Bronchial epithelial cell (primary cell): ENCODE measurements around the gene ZBTB37. TPM values are rescaled to one million over a fixed set of nuclear protein-coding genes. Genes with fewer than 3 reads are reported as not detected.
A peak's percentile ranks its signal among the peaks of the same experiment; 100 is the strongest.

Experiments used
- DNase-seq: peaks from one replicate; pipeline ENCODE4 v3.0.0-alpha.2; 2010; ENCODE audit warnings: low read depth
- FAIRE-seq: peaks from 2 replicates; lab custom pipeline; 2011; peaks lifted over from hg19 to GRCh38; lab: Jason Lieb, UNC
- H3K27me3 ChIP-seq: 2 replicates; pipeline ENCODE4 v1.5.1; 2011; ENCODE audit warnings: low read length; ENCODE audit not compliant: control insufficient read depth, insufficient read depth
- H3K36me3 ChIP-seq: 2 replicates; pipeline ENCODE4 v1.5.1; 2011; ENCODE audit warnings: low read length; ENCODE audit not compliant: control insufficient read depth, insufficient read depth
- H3K4me3 ChIP-seq: 2 replicates; pipeline ENCODE4 v1.5.1; 2011; ENCODE audit warnings: mild to moderate bottlenecking, low read depth, low read length, control low read depth
- CTCF ChIP-seq: IDR thresholded peaks from 2 replicates; pipeline ENCODE4 v1.5.1; 2011; ENCODE audit warnings: mild to moderate bottlenecking, moderate library complexity, low read length, control low read depth, inconsistent platforms; ENCODE audit not compliant: insufficient read depth, severe bottlenecking
- total RNA-seq: library from RNA; depleted of rRNA; stranded (reverse); fragments of >200 nt; gene quantifications from 2 replicates; pipeline ENCODE4 v1.2.1, GENCODE V29; 2014

The ZBTB37 gene
- total RNA-seq, 1 donor from 2014 or later: 2.9 TPM

- H3K27me3 ChIP-seq: no peaks in the 10 kb centered on the region
- no peak overlapping the region for H3K4me3 ChIP-seq
- no peaks in the 10 kb centered on the region for H3K36me3 ChIP-seq
- DNase-seq (no peak), FAIRE-seq (no peak)
- TF ChIP-seq CTCF: no peak
These were observed 20.6 kb downstream of the ZBTB37 start for GRCh38 chr1:173888749-173889148.

- no peak overlapping the region for H3K4me3 ChIP-seq
- no peak for FAIRE-seq
- no peak for TF ChIP-seq CTCF
- DNase-seq: no peak
- no peaks in the 10 kb centered on the region for H3K36me3 ChIP-seq
- H3K27me3 ChIP-seq: no peaks in the 10 kb centered on the region
These were observed 21.7 kb downstream of the ZBTB37 start for GRCh38 chr1:173889885-173890284.

- TF ChIP-seq CTCF: no peak
- Histone ChIP-seq H3K27me3 (no peaks in the 10 kb centered on the region), H3K4me3 (no peak overlapping the region), H3K36me3 (no peaks in the 10 kb centered on the region)
- DNase-seq: peak; percentile 30
- FAIRE-seq: no peak
These were observed 25.4 kb downstream of the ZBTB37 start for GRCh38 chr1:173893611-173894010.

DNA sequence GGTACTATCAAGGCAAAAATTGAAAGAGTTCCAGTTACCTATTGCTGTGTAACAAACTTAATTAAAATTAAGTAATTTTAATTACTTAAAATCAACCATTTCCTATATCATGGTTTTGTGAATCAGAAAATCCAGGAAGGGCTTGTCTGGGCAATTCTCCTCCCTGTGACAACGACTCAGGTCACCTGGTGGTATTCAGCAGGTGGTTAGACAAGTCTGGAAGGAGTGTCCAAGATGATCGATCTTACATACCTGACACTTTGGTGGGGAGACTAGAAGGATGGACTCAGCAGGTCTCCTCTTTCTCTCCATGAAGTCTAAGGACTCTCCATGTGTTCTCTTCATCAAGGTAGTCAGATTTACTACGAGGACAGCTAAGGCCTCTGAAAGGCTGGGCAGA lies 26.0 kb downstream of the ZBTB37 start:
- FAIRE-seq: no peak
- peak; percentile 44 for DNase-seq
- Histone ChIP-seq H3K4me3 (no peak overlapping the region), H3K27me3 (no peaks in the 10 kb centered on the region), H3K36me3 (no peaks in the 10 kb centered on the region)
- no peak for TF ChIP-seq CTCF

DNA sequence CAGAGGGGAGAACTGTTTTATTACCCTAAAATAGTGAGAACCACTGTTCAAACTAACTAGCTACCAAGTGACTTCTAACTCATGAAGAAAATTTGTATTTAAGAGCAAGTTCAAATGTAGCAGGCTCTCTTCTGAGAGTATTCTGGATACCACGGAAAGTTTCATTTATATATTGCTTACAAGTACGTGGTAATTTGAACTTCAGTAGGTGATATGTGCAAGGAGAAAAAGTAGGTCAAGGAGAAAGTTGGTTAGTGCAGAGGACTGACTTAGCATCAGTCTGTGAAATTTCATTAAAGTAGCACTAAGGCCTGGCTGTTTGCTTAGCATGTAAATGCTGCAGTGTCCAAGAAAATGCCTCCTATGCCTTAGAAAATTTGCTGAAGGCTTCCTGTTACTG lies 32.2 kb downstream of the ZBTB37 start:
- DNase-seq (no peak), FAIRE-seq (no peak)
- no peak for TF ChIP-seq CTCF
- Histone ChIP-seq H3K36me3 (no peaks in the 10 kb centered on the region), H3K27me3 (no peaks in the 10 kb centered on the region), H3K4me3 (no peak overlapping the region)

DNA sequence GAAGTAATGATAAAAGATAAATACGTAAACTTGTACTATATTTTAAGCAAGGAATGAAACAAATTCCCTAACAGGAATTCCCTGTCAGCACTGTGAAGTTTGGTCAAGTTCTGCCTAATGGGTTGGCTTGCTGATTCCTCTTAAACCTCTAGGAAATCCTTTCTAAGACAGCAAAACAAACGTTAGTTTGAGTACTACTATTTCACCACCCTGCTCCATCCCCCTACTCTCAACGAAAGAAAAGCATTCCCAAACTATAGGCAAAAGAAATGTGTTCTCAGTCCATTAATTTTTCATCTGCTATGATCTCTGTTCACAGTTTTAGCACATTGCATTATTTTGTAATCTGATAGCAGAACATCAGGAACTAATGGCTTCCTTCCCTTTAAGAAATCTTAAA lies 32.8 kb downstream of the ZBTB37 start:
- FAIRE-seq: no peak
- DNase-seq: no peak
- no peaks in the 10 kb centered on the region for H3K36me3 ChIP-seq
- no peaks in the 10 kb centered on the region for H3K27me3 ChIP-seq
- H3K4me3 ChIP-seq: no peak overlapping the region
- no peak for TF ChIP-seq CTCF
